Measurements from ENCODE around the gene EEA1. TPM values are rescaled to one million over a fixed set of nuclear protein-coding genes. Genes with fewer than 3 reads are reported as not detected.
"Not testable (repeated sequence)": the region's sequence is repeated elsewhere in the genome, so short reads cannot be mapped to it uniquely, and the experiment has no call there.

EEA1 gene
- total RNA-seq, 1 donor from 2014 or later = 22.2 TPM

GRCh38 chr12:92796650-92797049 is 132.4 kb downstream of the EEA1 start:
- no peak for DNase-seq
- peaks cover 47% of the 10 kb centered on the region for H3K36me3 Mint-ChIP-seq (ENCODE audit: low read depth)
- no peaks in the 10 kb centered on the region for H3K27me3 Mint-ChIP-seq
- peaks cover 10% of the 10 kb centered on the region for H3K9me3 Mint-ChIP-seq
- H3K4me3 Mint-ChIP-seq = no peak overlapping the region
- intact Hi-C loops (cut with micrococcal nuclease) = no loop called here
- H3K4me1 Mint-ChIP-seq = no peaks in the 10 kb centered on the region
- H3K27ac Mint-ChIP-seq = no peak overlapping the region

DNA sequence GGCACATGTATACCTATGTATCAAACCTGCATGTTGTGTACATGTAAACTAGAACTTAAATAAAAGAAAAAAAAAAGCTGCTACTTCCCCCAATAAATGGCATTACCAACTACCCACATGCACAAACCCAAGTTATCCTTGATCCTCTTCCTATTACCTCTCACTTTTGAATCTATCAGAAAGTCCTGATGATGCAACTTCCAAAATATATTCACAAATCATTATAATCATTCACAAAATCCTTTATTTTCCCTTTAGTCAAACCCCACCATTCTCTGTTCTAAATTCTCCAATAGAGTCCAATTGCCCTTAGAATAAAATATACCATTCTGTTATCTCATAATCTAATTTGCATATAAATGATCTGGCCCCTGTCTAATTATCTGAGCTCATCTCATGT is 134.3 kb downstream of the EEA1 start:
- H3K27ac Mint-ChIP-seq = no peak overlapping the region
- H3K4me3 Mint-ChIP-seq = no peak overlapping the region

GRCh38 chr12:92794356-92794755 is 134.7 kb downstream of the EEA1 start:
- H3K4me3 Mint-ChIP-seq = not testable (repeated sequence)

More for the DNA sequence above, 134.3 kb downstream of the EEA1 start:
- Mint-ChIP-seq H3K4me1 (no peaks in the 10 kb centered on the region), H3K27me3 (no peaks in the 10 kb centered on the region), H3K9me3 (peaks cover 16% of the 10 kb centered on the region), H3K36me3 (ENCODE audit: low read depth) (peaks cover 51% of the 10 kb centered on the region)
- no peak for DNase-seq
- intact Hi-C loops (cut with micrococcal nuclease) = no loop called here

DNA sequence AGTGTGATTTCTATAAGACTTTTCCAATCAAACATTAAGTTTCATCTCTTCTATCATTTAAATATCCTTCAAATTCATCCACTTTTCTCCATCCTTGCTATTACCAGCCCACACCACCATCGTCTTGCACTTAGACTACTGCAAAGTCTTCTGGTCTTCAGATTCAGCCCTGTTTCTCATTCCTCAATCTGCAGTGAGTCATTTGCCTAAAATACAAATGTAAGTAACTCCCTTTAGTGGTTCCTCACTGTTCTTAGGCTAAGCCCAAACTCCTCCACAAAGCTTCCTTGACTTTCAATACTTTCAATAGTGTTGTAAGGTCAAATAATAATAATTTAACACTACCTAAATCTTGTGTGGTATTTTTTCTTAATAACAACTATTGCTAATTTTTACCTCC is 143.1 kb downstream of the EEA1 start:
- Mint-ChIP-seq H3K27me3 (no peaks in the 10 kb centered on the region), H3K9me3 (no peaks in the 10 kb centered on the region), H3K36me3 (ENCODE audit: low read depth) (peaks cover 15% of the 10 kb centered on the region), H3K4me3 (no peak overlapping the region), H3K27ac (no peak overlapping the region), H3K4me1 (peaks cover 11% of the 10 kb centered on the region)
- intact Hi-C loops (cut with micrococcal nuclease) = loop anchor here (5.0 to 10.0 kb wide), 2 partner anchors 309 to 596 kb away; no protein-coding TSS in a partner anchor
- no peak for DNase-seq

More at GRCh38 chr12:92794356-92794755, 134.7 kb downstream of the EEA1 start:
- intact Hi-C loops (cut with micrococcal nuclease); H3K4me1 Mint-ChIP-seq; DNase-seq; H3K27ac Mint-ChIP-seq; H3K27me3 Mint-ChIP-seq: not testable (repeated sequence)
- H3K9me3 Mint-ChIP-seq = peaks cover 16% of the 10 kb centered on the region
- peaks cover 51% of the 10 kb centered on the region for H3K36me3 Mint-ChIP-seq (ENCODE audit: low read depth)

GRCh38 chr12:92785563-92785950 is 143.5 kb downstream of the EEA1 start:
- H3K4me1 Mint-ChIP-seq = peaks cover 11% of the 10 kb centered on the region
- no peak overlapping the region for H3K27ac Mint-ChIP-seq
- no peak overlapping the region for H3K4me3 Mint-ChIP-seq
- H3K36me3 Mint-ChIP-seq (ENCODE audit: low read depth) = peaks cover 12% of the 10 kb centered on the region
- H3K27me3 Mint-ChIP-seq = no peaks in the 10 kb centered on the region
- no peak for DNase-seq
- no peaks in the 10 kb centered on the region for H3K9me3 Mint-ChIP-seq
- intact Hi-C loops (cut with micrococcal nuclease) = loop anchor here (1.0 to 10.0 kb wide), 5 partner anchors 142 to 611 kb away; no protein-coding TSS in a partner anchor

DNA sequence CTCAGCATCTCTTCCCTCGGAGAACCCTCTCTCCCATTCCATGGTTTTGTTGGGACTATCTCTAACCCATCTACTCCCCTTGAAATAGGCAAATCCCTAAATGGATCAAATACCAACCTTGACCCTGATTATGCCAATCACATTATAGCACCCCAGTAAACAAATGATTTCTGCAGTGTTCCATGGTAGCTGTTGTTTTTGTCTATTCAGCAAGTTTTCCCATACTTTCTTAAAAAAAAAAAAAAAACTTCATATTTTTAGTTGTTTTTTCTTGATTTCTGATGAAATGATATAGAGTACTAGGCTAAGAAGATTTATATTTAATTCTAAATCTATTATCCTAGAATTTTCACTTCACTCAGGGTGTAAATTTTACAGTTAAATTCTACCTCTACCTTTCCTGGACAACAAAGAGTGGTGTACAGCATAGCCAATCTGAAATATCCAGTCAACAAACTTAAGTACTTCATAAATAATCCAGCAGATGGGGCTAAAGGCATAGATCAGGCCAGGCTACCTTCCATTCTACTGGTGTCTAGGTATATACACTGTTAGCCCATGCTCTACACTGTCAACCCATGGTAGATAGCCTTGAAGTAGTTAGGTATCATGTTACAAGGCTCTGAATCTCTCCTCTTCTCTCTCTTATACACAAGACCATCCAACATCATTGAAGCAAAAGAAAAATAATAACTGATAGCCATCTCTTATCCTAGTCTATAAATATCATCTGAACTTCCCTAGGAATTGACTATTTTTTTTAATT is 144.1 kb downstream of the EEA1 start:
- Mint-ChIP-seq H3K4me3 (no peak overlapping the region), H3K4me1 (peaks cover 11% of the 10 kb centered on the region), H3K9me3 (no peaks in the 10 kb centered on the region), H3K27me3 (no peaks in the 10 kb centered on the region), H3K36me3 (ENCODE audit: low read depth) (peaks cover 7% of the 10 kb centered on the region), H3K27ac (no peak overlapping the region)
- intact Hi-C loops (cut with micrococcal nuclease) = loop anchor here (1.0 to 10.0 kb wide), 5 partner anchors 142 to 612 kb away; no protein-coding TSS in a partner anchor
- peak; percentile 82 for DNase-seq

- DNase-seq = no peak
- H3K4me1 Mint-ChIP-seq = peaks cover 11% of the 10 kb centered on the region
- no peaks in the 10 kb centered on the region for H3K9me3 Mint-ChIP-seq
- peaks cover 5% of the 10 kb centered on the region for H3K36me3 Mint-ChIP-seq (ENCODE audit: low read depth)
- no peak overlapping the region for H3K4me3 Mint-ChIP-seq
- no peak overlapping the region for H3K27ac Mint-ChIP-seq
- no peaks in the 10 kb centered on the region for H3K27me3 Mint-ChIP-seq
- intact Hi-C loops (cut with micrococcal nuclease) = loop anchor here (2.0 to 10.0 kb wide), 2 partner anchors 310 to 612 kb away; no protein-coding TSS in a partner anchor
These were observed 144.7 kb downstream of the EEA1 start for GRCh38 chr12:92784356-92784755.

- no peaks in the 10 kb centered on the region for H3K9me3 Mint-ChIP-seq
- intact Hi-C loops (cut with micrococcal nuclease) = loop anchor here (10.0 kb wide), 1 partner anchor 315 kb away; no protein-coding TSS in a partner anchor
- no peaks in the 10 kb centered on the region for H3K27me3 Mint-ChIP-seq
- peaks cover 11% of the 10 kb centered on the region for H3K4me1 Mint-ChIP-seq
- H3K27ac Mint-ChIP-seq = no peak overlapping the region
- no peak for DNase-seq
- no peak overlapping the region for H3K4me3 Mint-ChIP-seq
- peaks cover 15% of the 10 kb centered on the region for H3K36me3 Mint-ChIP-seq (ENCODE audit: low read depth)
These were observed 149.2 kb downstream of the EEA1 start for GRCh38 chr12:92779902-92780301.

DNA sequence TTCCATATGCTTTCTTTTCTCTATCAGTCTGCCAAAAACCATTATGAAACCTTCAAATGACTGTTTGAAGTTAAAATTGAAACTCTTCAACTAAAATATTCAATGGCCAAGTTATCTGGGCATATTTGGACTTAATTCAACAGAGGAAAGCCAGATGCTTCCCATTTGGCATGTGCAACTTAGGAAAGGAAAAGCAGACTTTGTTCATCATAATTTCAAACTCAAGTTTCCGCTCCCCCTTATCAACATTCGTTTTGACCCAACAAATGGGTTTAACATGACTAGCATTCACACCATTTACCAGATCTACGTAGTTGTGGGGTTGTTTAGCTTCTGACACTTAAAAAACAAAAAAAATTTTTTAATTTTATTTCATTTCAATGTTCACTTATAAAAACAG is 150.6 kb downstream of the EEA1 start:
- Mint-ChIP-seq H3K27me3 (no peaks in the 10 kb centered on the region), H3K9me3 (no peaks in the 10 kb centered on the region), H3K4me3 (no peak overlapping the region), H3K36me3 (ENCODE audit: low read depth) (peaks cover 15% of the 10 kb centered on the region), H3K4me1 (peaks cover 8% of the 10 kb centered on the region), H3K27ac (no peak overlapping the region)
- intact Hi-C loops (cut with micrococcal nuclease) = no loop called here
- no peak for DNase-seq

- Mint-ChIP-seq H3K27ac (no peak overlapping the region), H3K27me3 (no peaks in the 10 kb centered on the region), H3K9me3 (no peaks in the 10 kb centered on the region), H3K4me1 (peaks cover 5% of the 10 kb centered on the region), H3K36me3 (ENCODE audit: low read depth) (peaks cover 15% of the 10 kb centered on the region), H3K4me3 (no peak overlapping the region)
- no peak for DNase-seq
- intact Hi-C loops (cut with micrococcal nuclease) = no loop called here
These were observed 153.7 kb downstream of the EEA1 start for GRCh38 chr12:92775416-92775815.

DNA sequence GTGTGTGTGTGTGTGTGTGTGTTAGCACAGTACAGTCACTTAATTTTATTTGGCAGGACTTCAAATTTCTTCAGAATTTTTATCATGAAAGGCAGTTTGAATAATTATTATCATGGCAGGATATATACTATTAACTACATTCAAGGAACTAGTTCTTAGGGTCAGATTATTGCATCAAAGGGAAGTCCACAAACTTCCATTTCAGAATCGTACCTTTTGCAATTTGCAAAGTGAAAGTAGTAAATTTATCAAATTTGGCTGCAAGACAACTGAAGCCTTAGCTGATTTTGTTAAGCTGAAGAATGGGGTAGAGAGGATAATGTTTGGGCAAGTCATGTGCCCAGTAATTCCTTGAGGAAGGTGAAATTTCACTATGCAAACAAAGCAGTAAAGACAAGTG is 158.1 kb downstream of the EEA1 start:
- H3K27ac Mint-ChIP-seq = no peak overlapping the region
- H3K4me3 Mint-ChIP-seq = no peak overlapping the region
- no peak for DNase-seq
- no peaks in the 10 kb centered on the region for H3K36me3 Mint-ChIP-seq (ENCODE audit: low read depth)
- peaks cover 14% of the 10 kb centered on the region for H3K4me1 Mint-ChIP-seq
- intact Hi-C loops (cut with micrococcal nuclease) = no loop called here
- H3K9me3 Mint-ChIP-seq = no peaks in the 10 kb centered on the region
- no peaks in the 10 kb centered on the region for H3K27me3 Mint-ChIP-seq

- peaks cover 14% of the 10 kb centered on the region for H3K4me1 Mint-ChIP-seq
- no peak for DNase-seq
- H3K27ac Mint-ChIP-seq = peak overlapping the region; percentile 28
- H3K27me3 Mint-ChIP-seq = no peaks in the 10 kb centered on the region
- H3K36me3 Mint-ChIP-seq (ENCODE audit: low read depth) = no peaks in the 10 kb centered on the region
- no peaks in the 10 kb centered on the region for H3K9me3 Mint-ChIP-seq
- intact Hi-C loops (cut with micrococcal nuclease) = no loop called here
- H3K4me3 Mint-ChIP-seq = no peak overlapping the region
These were observed 159.8 kb downstream of the EEA1 start for GRCh38 chr12:92769124-92769901.

GRCh38 chr12:92765871-92766270 is 163.2 kb downstream of the EEA1 start:
- H3K36me3 Mint-ChIP-seq (ENCODE audit: low read depth) = no peaks in the 10 kb centered on the region
- peaks cover 12% of the 10 kb centered on the region for H3K4me1 Mint-ChIP-seq
- no peak overlapping the region for H3K27ac Mint-ChIP-seq
- H3K9me3 Mint-ChIP-seq = no peaks in the 10 kb centered on the region
- intact Hi-C loops (cut with micrococcal nuclease) = no loop called here
- H3K4me3 Mint-ChIP-seq = no peak overlapping the region
- no peak for DNase-seq
- peaks cover 8% of the 10 kb centered on the region for H3K27me3 Mint-ChIP-seq

GRCh38 chr12:92764831-92765230 is 164.3 kb downstream of the EEA1 start:
- intact Hi-C loops (cut with micrococcal nuclease) = no loop called here
- Mint-ChIP-seq H3K4me3 (no peak overlapping the region), H3K36me3 (ENCODE audit: low read depth) (no peaks in the 10 kb centered on the region), H3K9me3 (no peaks in the 10 kb centered on the region), H3K27ac (no peak overlapping the region), H3K27me3 (peaks cover 10% of the 10 kb centered on the region), H3K4me1 (peaks cover 12% of the 10 kb centered on the region)
- no peak for DNase-seq
